ENCODE data around the gene HS3ST5.

Gene HS3ST5

DNA sequence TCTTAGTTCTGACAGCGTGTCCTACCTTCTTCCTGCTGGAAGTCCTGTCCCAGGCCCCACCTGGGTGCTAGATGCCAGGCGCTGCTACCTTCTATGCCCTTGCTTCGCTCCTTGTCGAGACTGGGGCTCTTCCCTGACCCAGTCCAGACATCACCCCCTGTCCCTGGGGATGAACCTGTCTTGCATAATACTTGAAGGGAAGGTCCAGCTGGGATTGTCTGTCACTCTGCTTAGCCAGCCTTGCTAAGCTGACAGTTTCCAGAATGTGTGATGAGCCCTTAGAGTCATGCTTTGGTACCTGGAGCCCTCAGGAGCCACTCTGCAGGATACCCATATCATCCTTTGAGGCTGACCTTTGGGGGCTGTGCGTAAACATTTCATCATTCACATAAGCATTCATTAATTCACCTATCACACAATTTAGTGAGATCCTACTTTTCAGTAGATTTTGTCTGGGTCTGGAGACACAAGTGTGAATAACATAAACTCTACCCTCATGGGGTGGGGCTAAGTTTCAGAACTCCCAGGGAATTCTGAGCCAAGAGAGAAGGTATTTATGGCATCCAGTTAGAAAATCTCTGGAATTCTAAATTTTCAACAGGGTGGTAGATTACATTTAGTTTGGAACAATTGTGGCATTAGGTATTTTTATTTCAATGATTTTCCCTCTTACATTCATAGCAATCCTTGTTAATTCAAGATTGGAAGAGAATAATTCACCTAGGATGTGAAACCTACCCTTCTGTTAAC is 220.7 kb downstream of the HS3ST5 start:
- H3K9me3 ChIP-seq = no peaks in the 10 kb centered on the region
- intact Hi-C loops (cut with DNase I; ENCODE audit: low total_unique reads) = no loop called here
- no peaks in the 10 kb centered on the region for H3K36me3 ChIP-seq
- no peak for DNase-seq
- TF ChIP-seq CTCF (IDR thresholded peaks at IDR 0.05) = no peak
- H3K4me3 ChIP-seq = no peak overlapping the region
- no peaks in the 10 kb centered on the region for H3K4me1 ChIP-seq
- no peaks in the 10 kb centered on the region for H3K27me3 ChIP-seq
- H3K27ac ChIP-seq = no peak overlapping the region

GRCh38 chr6:114119056-114119455 is 223.8 kb downstream of the HS3ST5 start:
- no peak overlapping the region for H3K27ac ChIP-seq
- no peaks in the 10 kb centered on the region for H3K9me3 ChIP-seq
- H3K36me3 ChIP-seq = no peaks in the 10 kb centered on the region
- no peaks in the 10 kb centered on the region for H3K27me3 ChIP-seq
- intact Hi-C loops (cut with DNase I; ENCODE audit: low total_unique reads) = loop anchor here (10.0 kb wide), 1 partner anchor 124 kb away; no protein-coding TSS in a partner anchor
- H3K4me3 ChIP-seq = no peak overlapping the region
- no peaks in the 10 kb centered on the region for H3K4me1 ChIP-seq
- no peak for TF ChIP-seq CTCF (IDR thresholded peaks at IDR 0.05)
- no peak for DNase-seq

DNA sequence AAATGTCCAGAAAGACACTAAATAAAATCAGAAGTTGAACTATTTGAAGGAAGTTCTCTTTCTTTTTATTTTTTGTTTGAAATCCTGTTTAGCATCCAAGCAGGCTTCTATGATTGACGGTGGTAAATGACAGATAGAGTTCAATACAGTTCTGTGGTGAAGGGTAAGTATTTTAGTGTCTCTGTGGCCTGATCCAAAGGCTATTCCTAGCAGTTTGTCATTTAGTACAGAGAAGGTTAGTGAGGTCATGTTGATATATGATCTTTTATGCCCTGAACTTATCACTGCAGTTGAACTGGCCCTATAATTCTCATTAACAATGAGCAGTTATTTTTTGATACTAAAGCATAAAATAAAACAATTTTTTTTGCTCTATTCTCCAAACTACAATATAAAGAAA is 227.2 kb downstream of the HS3ST5 start:
- Histone ChIP-seq H3K27ac (no peak overlapping the region), H3K36me3 (no peaks in the 10 kb centered on the region), H3K27me3 (no peaks in the 10 kb centered on the region), H3K4me3 (no peak overlapping the region), H3K4me1 (no peaks in the 10 kb centered on the region), H3K9me3 (no peaks in the 10 kb centered on the region)
- intact Hi-C loops (cut with DNase I; ENCODE audit: low total_unique reads) = loop anchor here (10.0 kb wide), 1 partner anchor 121 kb away; no protein-coding TSS in a partner anchor
- no peak for TF ChIP-seq CTCF (IDR thresholded peaks at IDR 0.05)
- DNase-seq = no peak

GRCh38 chr6:114108119-114109002 is 234.5 kb downstream of the HS3ST5 start:
- Histone ChIP-seq H3K9me3 (no peaks in the 10 kb centered on the region), H3K4me3 (no peak overlapping the region), H3K36me3 (no peaks in the 10 kb centered on the region), H3K4me1 (no peaks in the 10 kb centered on the region), H3K27me3 (no peaks in the 10 kb centered on the region), H3K27ac (no peak overlapping the region)
- intact Hi-C loops (cut with DNase I; ENCODE audit: low total_unique reads) = no loop called here
- peak; percentile 67 to 69 for DNase-seq
- peak; percentile 36 to 53 for TF ChIP-seq CTCF (IDR thresholded peaks at IDR 0.05)

GRCh38 chr6:114106020-114106419 is 236.8 kb downstream of the HS3ST5 start:
- intact Hi-C loops (cut with DNase I; ENCODE audit: low total_unique reads) = no loop called here
- no peaks in the 10 kb centered on the region for H3K9me3 ChIP-seq
- H3K36me3 ChIP-seq = no peaks in the 10 kb centered on the region
- H3K4me3 ChIP-seq = no peak overlapping the region
- no peaks in the 10 kb centered on the region for H3K27me3 ChIP-seq
- H3K27ac ChIP-seq = no peak overlapping the region
- no peak for TF ChIP-seq CTCF (IDR thresholded peaks at IDR 0.05)
- H3K4me1 ChIP-seq = peaks cover 0 to 4% (median 0%) of the 10 kb centered on the region in 4 donors
- no peak for DNase-seq
